Gastroesophageal sphincter (tissue), 3 donors: ENCODE measurements around the gene MORN3.

Experiments
- EP300 ChIP-seq: sonication (generic); formaldehyde crosslinking; IDR thresholded peaks from one replicate; pipeline ENCODE4 v1.6.1; 2017; ENCODE audit warnings: antibody characterized with exemption, mild to moderate bottlenecking
- POLR2A ChIP-seq, 2 donors: fragments of 450-650 bp; IDR thresholded peaks; one replicate each; pipeline ENCODE4 v1.6.1; 2017; ENCODE audit warnings: antibody characterized with exemption in 2 of 2, mild to moderate bottlenecking in 2 of 2, moderate library complexity in 1 of 2
- POLR2AphosphoS5 ChIP-seq: sonication (generic); formaldehyde crosslinking; IDR thresholded peaks from one replicate; pipeline ENCODE4 v1.6.1; 2017; ENCODE audit warnings: antibody characterized with exemption
- TF ChIP-seq, protein P1 (sequence below), 4 experiments: fragments of 200-600 bp in 2 of 4; fragments of 450-650 bp in 2 of 4; sonication (generic) in 1 of 4; IDR thresholded peaks; one replicate each; pipeline ENCODE4 v1.5.1; 2017 to 2019; ENCODE audit warnings: antibody characterized with exemption in 4 of 4, mild to moderate bottlenecking in 2 of 4, moderate library complexity in 2 of 4

DNA sequence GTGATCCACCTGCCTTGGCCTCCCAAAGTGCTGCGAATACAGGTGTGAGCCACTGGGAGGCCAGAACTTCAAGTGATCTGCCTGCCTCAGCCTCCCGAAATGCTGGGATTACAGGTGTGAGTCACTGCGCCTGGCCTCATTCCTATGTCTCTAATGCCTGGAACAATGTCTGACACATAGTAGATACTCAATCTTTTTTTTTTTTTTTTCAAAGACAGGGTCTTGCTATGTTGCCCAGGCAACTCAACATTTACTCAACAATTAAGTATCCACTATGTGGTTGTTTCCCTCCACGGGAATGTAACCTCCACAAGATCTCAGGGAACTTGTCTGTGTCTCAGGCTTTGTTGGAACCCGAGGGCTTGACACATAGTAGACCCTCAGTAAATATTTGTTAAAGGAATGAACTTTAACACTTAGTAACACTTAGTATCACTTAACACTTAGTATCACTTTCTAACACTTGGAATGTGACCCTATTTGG, 40.1 kb upstream of the MORN3 start:
- TF ChIP-seq, protein P1, sequence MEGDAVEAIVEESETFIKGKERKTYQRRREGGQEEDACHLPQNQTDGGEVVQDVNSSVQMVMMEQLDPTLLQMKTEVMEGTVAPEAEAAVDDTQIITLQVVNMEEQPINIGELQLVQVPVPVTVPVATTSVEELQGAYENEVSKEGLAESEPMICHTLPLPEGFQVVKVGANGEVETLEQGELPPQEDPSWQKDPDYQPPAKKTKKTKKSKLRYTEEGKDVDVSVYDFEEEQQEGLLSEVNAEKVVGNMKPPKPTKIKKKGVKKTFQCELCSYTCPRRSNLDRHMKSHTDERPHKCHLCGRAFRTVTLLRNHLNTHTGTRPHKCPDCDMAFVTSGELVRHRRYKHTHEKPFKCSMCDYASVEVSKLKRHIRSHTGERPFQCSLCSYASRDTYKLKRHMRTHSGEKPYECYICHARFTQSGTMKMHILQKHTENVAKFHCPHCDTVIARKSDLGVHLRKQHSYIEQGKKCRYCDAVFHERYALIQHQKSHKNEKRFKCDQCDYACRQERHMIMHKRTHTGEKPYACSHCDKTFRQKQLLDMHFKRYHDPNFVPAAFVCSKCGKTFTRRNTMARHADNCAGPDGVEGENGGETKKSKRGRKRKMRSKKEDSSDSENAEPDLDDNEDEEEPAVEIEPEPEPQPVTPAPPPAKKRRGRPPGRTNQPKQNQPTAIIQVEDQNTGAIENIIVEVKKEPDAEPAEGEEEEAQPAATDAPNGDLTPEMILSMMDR (IDR thresholded peaks at IDR 0.05), result peak in 3 of 4 experiments; percentile 20 to 36 (median 25)
- TF ChIP-seq POLR2AphosphoS5 (peak; percentile 61), POLR2A (IDR thresholded peaks at IDR 0.05) (no peak), EP300 (no peak)
